Measurements from ENCODE around the gene SLC16A3.

SLC16A3 gene

GRCh38 chr17:82217530-82218204, 11.2 kb upstream of the SLC16A3 start:
- Histone ChIP-seq H3K4me3 (ENCODE audit: low read length) (no peak overlapping the region), H3K4me1 (ENCODE audit: control insufficient read depth, low read depth, low read length) (no peaks in the 10 kb centered on the region), H3K9ac (ENCODE audit: low read length) (no peak overlapping the region), H3K27ac (ENCODE audit: low read length) (no peak overlapping the region), H3K36me3 (ENCODE audit: control insufficient read depth, low read depth, low read length) (no peaks in the 10 kb centered on the region), H3K27me3 (ENCODE audit: control insufficient read depth, insufficient read depth, low read length) (peaks cover 16% of the 10 kb centered on the region), H3K9me3 (ENCODE audit: control insufficient read depth, low read depth, low read length) (no peaks in the 10 kb centered on the region)

GRCh38 chr17:82218349-82219075, 10.3 kb upstream of the SLC16A3 start:
- H3K27ac ChIP-seq (ENCODE audit: low read length) = no peak overlapping the region
- no peak overlapping the region for H3K9ac ChIP-seq (ENCODE audit: low read length)
- H3K36me3 ChIP-seq (ENCODE audit: control insufficient read depth, low read depth, low read length) = no peaks in the 10 kb centered on the region
- peaks cover 10% of the 10 kb centered on the region for H3K27me3 ChIP-seq (ENCODE audit: control insufficient read depth, insufficient read depth, low read length)
- no peaks in the 10 kb centered on the region for H3K4me1 ChIP-seq (ENCODE audit: control insufficient read depth, low read depth, low read length)
- no peak overlapping the region for H3K4me3 ChIP-seq (ENCODE audit: low read length)
- no peaks in the 10 kb centered on the region for H3K9me3 ChIP-seq (ENCODE audit: control insufficient read depth, low read depth, low read length)

- H3K9me3 ChIP-seq (ENCODE audit: control insufficient read depth, low read depth, low read length) = no peaks in the 10 kb centered on the region
- no peak overlapping the region for H3K9ac ChIP-seq (ENCODE audit: low read length)
- no peaks in the 10 kb centered on the region for H3K4me1 ChIP-seq (ENCODE audit: control insufficient read depth, low read depth, low read length)
- no peaks in the 10 kb centered on the region for H3K36me3 ChIP-seq (ENCODE audit: control insufficient read depth, low read depth, low read length)
- H3K4me3 ChIP-seq (ENCODE audit: low read length) = no peak overlapping the region
- H3K27me3 ChIP-seq (ENCODE audit: control insufficient read depth, insufficient read depth, low read length) = peaks cover 5% of the 10 kb centered on the region
- H3K27ac ChIP-seq (ENCODE audit: low read length) = no peak overlapping the region
Observed at GRCh38 chr17:82219083-82219482, 9.8 kb upstream of the SLC16A3 start.

- Histone ChIP-seq H3K36me3 (ENCODE audit: control insufficient read depth, low read depth, low read length) (no peaks in the 10 kb centered on the region), H3K4me1 (ENCODE audit: control insufficient read depth, low read depth, low read length) (no peaks in the 10 kb centered on the region), H3K27me3 (ENCODE audit: control insufficient read depth, insufficient read depth, low read length) (no peaks in the 10 kb centered on the region), H3K9me3 (ENCODE audit: control insufficient read depth, low read depth, low read length) (no peaks in the 10 kb centered on the region), H3K27ac (ENCODE audit: low read length) (no peak overlapping the region), H3K9ac (ENCODE audit: low read length) (no peak overlapping the region), H3K4me3 (ENCODE audit: low read length) (no peak overlapping the region)
Observed at GRCh38 chr17:82219753-82220709, 8.8 kb upstream of the SLC16A3 start.

- H3K9ac ChIP-seq (ENCODE audit: low read length) = no peak overlapping the region
- H3K36me3 ChIP-seq (ENCODE audit: control insufficient read depth, low read depth, low read length) = no peaks in the 10 kb centered on the region
- H3K27ac ChIP-seq (ENCODE audit: low read length) = no peak overlapping the region
- no peak overlapping the region for H3K4me3 ChIP-seq (ENCODE audit: low read length)
- no peaks in the 10 kb centered on the region for H3K4me1 ChIP-seq (ENCODE audit: control insufficient read depth, low read depth, low read length)
- H3K9me3 ChIP-seq (ENCODE audit: control insufficient read depth, low read depth, low read length) = no peaks in the 10 kb centered on the region
- peaks cover 5% of the 10 kb centered on the region for H3K27me3 ChIP-seq (ENCODE audit: control insufficient read depth, insufficient read depth, low read length)
Observed at GRCh38 chr17:82221341-82221902, 7.4 kb upstream of the SLC16A3 start.

GRCh38 chr17:82222816-82223215, 6.0 kb upstream of the SLC16A3 start:
- H3K27me3 ChIP-seq (ENCODE audit: control insufficient read depth, insufficient read depth, low read length) = peaks cover 19% of the 10 kb centered on the region
- no peaks in the 10 kb centered on the region for H3K9me3 ChIP-seq (ENCODE audit: control insufficient read depth, low read depth, low read length)
- H3K4me3 ChIP-seq (ENCODE audit: low read length) = no peak overlapping the region
- H3K27ac ChIP-seq (ENCODE audit: low read length) = no peak overlapping the region
- H3K9ac ChIP-seq (ENCODE audit: low read length) = no peak overlapping the region
- H3K36me3 ChIP-seq (ENCODE audit: control insufficient read depth, low read depth, low read length) = no peaks in the 10 kb centered on the region
- no peaks in the 10 kb centered on the region for H3K4me1 ChIP-seq (ENCODE audit: control insufficient read depth, low read depth, low read length)

- no peak overlapping the region for H3K27ac ChIP-seq (ENCODE audit: low read length)
- H3K9me3 ChIP-seq (ENCODE audit: control insufficient read depth, low read depth, low read length) = no peaks in the 10 kb centered on the region
- H3K27me3 ChIP-seq (ENCODE audit: control insufficient read depth, insufficient read depth, low read length) = peaks cover 26% of the 10 kb centered on the region
- H3K4me3 ChIP-seq (ENCODE audit: low read length) = no peak overlapping the region
- H3K4me1 ChIP-seq (ENCODE audit: control insufficient read depth, low read depth, low read length) = no peaks in the 10 kb centered on the region
- no peak overlapping the region for H3K9ac ChIP-seq (ENCODE audit: low read length)
- H3K36me3 ChIP-seq (ENCODE audit: control insufficient read depth, low read depth, low read length) = no peaks in the 10 kb centered on the region
Observed at GRCh38 chr17:82223517-82223916, 5.3 kb upstream of the SLC16A3 start.

- Histone ChIP-seq H3K9ac (ENCODE audit: low read length) (no peak overlapping the region), H3K4me3 (ENCODE audit: low read length) (no peak overlapping the region), H3K27ac (ENCODE audit: low read length) (no peak overlapping the region), H3K9me3 (ENCODE audit: control insufficient read depth, low read depth, low read length) (no peaks in the 10 kb centered on the region), H3K4me1 (ENCODE audit: control insufficient read depth, low read depth, low read length) (no peaks in the 10 kb centered on the region), H3K27me3 (ENCODE audit: control insufficient read depth, insufficient read depth, low read length) (peaks cover 36% of the 10 kb centered on the region), H3K36me3 (ENCODE audit: control insufficient read depth, low read depth, low read length) (no peaks in the 10 kb centered on the region)
Observed at GRCh38 chr17:82224666-82225065, 4.2 kb upstream of the SLC16A3 start.

- Histone ChIP-seq H3K27ac (ENCODE audit: low read length) (no peak overlapping the region), H3K27me3 (ENCODE audit: control insufficient read depth, insufficient read depth, low read length) (peaks cover 45% of the 10 kb centered on the region), H3K9ac (ENCODE audit: low read length) (no peak overlapping the region), H3K4me3 (ENCODE audit: low read length) (no peak overlapping the region), H3K36me3 (ENCODE audit: control insufficient read depth, low read depth, low read length) (no peaks in the 10 kb centered on the region), H3K9me3 (ENCODE audit: control insufficient read depth, low read depth, low read length) (no peaks in the 10 kb centered on the region), H3K4me1 (ENCODE audit: control insufficient read depth, low read depth, low read length) (no peaks in the 10 kb centered on the region)
Observed at GRCh38 chr17:82225368-82226029, 3.3 kb upstream of the SLC16A3 start.

- H3K27ac ChIP-seq (ENCODE audit: low read length) = no peak overlapping the region
- H3K4me3 ChIP-seq (ENCODE audit: low read length) = no peak overlapping the region
- no peak overlapping the region for H3K9ac ChIP-seq (ENCODE audit: low read length)
- H3K27me3 ChIP-seq (ENCODE audit: control insufficient read depth, insufficient read depth, low read length) = peaks cover 52% of the 10 kb centered on the region
- no peaks in the 10 kb centered on the region for H3K4me1 ChIP-seq (ENCODE audit: control insufficient read depth, low read depth, low read length)
- H3K36me3 ChIP-seq (ENCODE audit: control insufficient read depth, low read depth, low read length) = no peaks in the 10 kb centered on the region
- H3K9me3 ChIP-seq (ENCODE audit: control insufficient read depth, low read depth, low read length) = no peaks in the 10 kb centered on the region
Observed at GRCh38 chr17:82226146-82226808, 2.6 kb upstream of the SLC16A3 start.

Data from iPS-18a (cell line).